MCF 10A (cell line): ENCODE data around the gene ADGRG6. TPM values are rescaled to one million over a fixed set of nuclear protein-coding genes. Genes with fewer than 3 reads are reported as not detected.

Experiments
- BruUV-seq: library from RNA; stranded (reverse); fragments of 400-500 nt; replicated peaks from 2 replicates; lab custom pipeline; 2021; lab: Mats Ljungman, UMichigan
- CTCF ChIA-PET: fragments of 300-600 bp; sonication (Branson Sonifier 250); formaldehyde crosslinking; extraction: SDS; loops from one replicate; lab custom pipeline; 2021; ENCODE audit warnings: antibody characterized with exemption, inconsistent platforms; lab: Yijun Ruan, JAX
- POLR2A ChIA-PET: fragments of 300-600, 350-650 bp; sonication (Branson Sonifier 250); formaldehyde crosslinking; extraction: SDS; loops from one replicate; lab custom pipeline; 2020; ENCODE audit warnings: antibody characterized with exemption, inconsistent platforms; lab: Yijun Ruan, JAX
- DNase-seq: peaks from one replicate; pipeline ENCODE4 v3.0.0-alpha.2; 2018; ENCODE audit not compliant: unreplicated experiment
- H3K27ac Mint-ChIP-seq: one replicate; pipeline ENCODE4 v1.8.0; 2022; ENCODE audit warnings: mild to moderate bottlenecking, low read depth, mixed read lengths; ENCODE audit not compliant: unreplicated experiment
- H3K27me3 Mint-ChIP-seq: one replicate; pipeline ENCODE4 v1.8.0; 2022; ENCODE audit warnings: mixed read lengths; ENCODE audit not compliant: insufficient read depth, unreplicated experiment
- H3K36me3 Mint-ChIP-seq: one replicate; pipeline ENCODE4 v1.8.0; 2022; ENCODE audit warnings: mild to moderate bottlenecking, moderate library complexity, mixed read lengths; ENCODE audit not compliant: insufficient read depth, unreplicated experiment
- H3K4me1 Mint-ChIP-seq: one replicate; pipeline ENCODE4 v1.8.0; 2022; ENCODE audit warnings: mixed read lengths; ENCODE audit not compliant: insufficient read depth, unreplicated experiment
- H3K4me3 Mint-ChIP-seq: one replicate; pipeline ENCODE4 v1.8.0; 2022; ENCODE audit warnings: mild to moderate bottlenecking, moderate library complexity, mixed read lengths; ENCODE audit not compliant: unreplicated experiment
- H3K9me3 Mint-ChIP-seq: one replicate; pipeline ENCODE4 v1.8.0; 2022; ENCODE audit warnings: mixed read lengths; ENCODE audit not compliant: unreplicated experiment
- intact Hi-C: fragments of 100-400 bp; cut with micrococcal nuclease; formaldehyde crosslinking; loops from 2 replicates; pipeline ENCODE4 v1.14.1; 2022
- total RNA-seq: library from RNA; stranded (reverse); gene quantifications from 2 replicates; pipeline ENCODE4 v1.2.3, GENCODE V29; 2022
- TF ChIP-seq, protein P1 (sequence below): fragments of 200-600 bp; IDR thresholded peaks from one replicate; pipeline ENCODE4 v1.8.0; 2022; ENCODE audit warnings: antibody characterized with exemption, mild to moderate bottlenecking; ENCODE audit not compliant: unreplicated experiment

The ADGRG6 gene
- total RNA-seq, 1 experiment from 2014 or later: 44.2 TPM

GRCh38 chr6:142258757-142259156 lies 43.0 kb upstream of the ADGRG6 start:
- CTCF ChIA-PET: no interaction called here
- TF ChIP-seq, protein P1, sequence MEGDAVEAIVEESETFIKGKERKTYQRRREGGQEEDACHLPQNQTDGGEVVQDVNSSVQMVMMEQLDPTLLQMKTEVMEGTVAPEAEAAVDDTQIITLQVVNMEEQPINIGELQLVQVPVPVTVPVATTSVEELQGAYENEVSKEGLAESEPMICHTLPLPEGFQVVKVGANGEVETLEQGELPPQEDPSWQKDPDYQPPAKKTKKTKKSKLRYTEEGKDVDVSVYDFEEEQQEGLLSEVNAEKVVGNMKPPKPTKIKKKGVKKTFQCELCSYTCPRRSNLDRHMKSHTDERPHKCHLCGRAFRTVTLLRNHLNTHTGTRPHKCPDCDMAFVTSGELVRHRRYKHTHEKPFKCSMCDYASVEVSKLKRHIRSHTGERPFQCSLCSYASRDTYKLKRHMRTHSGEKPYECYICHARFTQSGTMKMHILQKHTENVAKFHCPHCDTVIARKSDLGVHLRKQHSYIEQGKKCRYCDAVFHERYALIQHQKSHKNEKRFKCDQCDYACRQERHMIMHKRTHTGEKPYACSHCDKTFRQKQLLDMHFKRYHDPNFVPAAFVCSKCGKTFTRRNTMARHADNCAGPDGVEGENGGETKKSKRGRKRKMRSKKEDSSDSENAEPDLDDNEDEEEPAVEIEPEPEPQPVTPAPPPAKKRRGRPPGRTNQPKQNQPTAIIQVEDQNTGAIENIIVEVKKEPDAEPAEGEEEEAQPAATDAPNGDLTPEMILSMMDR: no peak
- Mint-ChIP-seq H3K27me3 (no peaks in the 10 kb centered on the region), H3K4me1 (no peaks in the 10 kb centered on the region), H3K27ac (no peak overlapping the region), H3K9me3 (no peaks in the 10 kb centered on the region), H3K36me3 (peaks cover 6% of the 10 kb centered on the region), H3K4me3 (no peak overlapping the region)
- no TSS peak for BruUV-seq
- POLR2A ChIA-PET: no interaction called here
- intact Hi-C loops: no loop called here
- DNase-seq: no peak

DNA sequence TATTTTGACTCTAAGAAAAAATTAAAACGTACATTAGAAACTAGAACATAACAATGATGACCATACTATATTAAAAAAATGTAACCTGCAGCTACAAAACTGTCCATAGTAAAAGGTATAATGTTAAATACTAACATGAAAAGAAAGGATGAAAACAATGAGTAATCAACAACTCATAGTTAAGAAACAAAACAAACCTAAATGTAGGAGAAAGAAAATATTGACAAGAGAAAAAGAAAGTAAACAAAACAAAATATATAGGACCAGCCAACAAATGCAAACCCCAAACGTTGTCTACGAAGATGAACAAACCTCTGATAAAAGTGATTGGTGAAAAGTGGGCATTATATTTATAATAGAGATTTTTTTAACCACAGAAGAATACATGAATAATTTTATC lies 41.1 kb upstream of the ADGRG6 start:
- CTCF ChIA-PET: interaction anchor here (1.1 kb wide), 1 partner anchor 12 kb away, joined by 3 read pairs; no protein-coding TSS in a partner anchor
- no peak for DNase-seq
- no peak overlapping the region for H3K27ac Mint-ChIP-seq
- no peaks in the 10 kb centered on the region for H3K4me1 Mint-ChIP-seq
- peaks cover 6% of the 10 kb centered on the region for H3K36me3 Mint-ChIP-seq
- intact Hi-C loops: no loop called here
- no peak overlapping the region for H3K4me3 Mint-ChIP-seq
- BruUV-seq: no TSS peak
- POLR2A ChIA-PET: interaction anchor here (1.3 kb wide), 1 partner anchor 41 kb away, joined by 6 read pairs; the partner anchor contains the start of gene ADGRG6
- H3K9me3 Mint-ChIP-seq: no peaks in the 10 kb centered on the region
- H3K27me3 Mint-ChIP-seq: no peaks in the 10 kb centered on the region
- TF ChIP-seq, protein P1: no peak

- no peaks in the 10 kb centered on the region for H3K36me3 Mint-ChIP-seq
Observed at GRCh38 chr6:142262231-142262630, 39.6 kb upstream of the ADGRG6 start.

DNA sequence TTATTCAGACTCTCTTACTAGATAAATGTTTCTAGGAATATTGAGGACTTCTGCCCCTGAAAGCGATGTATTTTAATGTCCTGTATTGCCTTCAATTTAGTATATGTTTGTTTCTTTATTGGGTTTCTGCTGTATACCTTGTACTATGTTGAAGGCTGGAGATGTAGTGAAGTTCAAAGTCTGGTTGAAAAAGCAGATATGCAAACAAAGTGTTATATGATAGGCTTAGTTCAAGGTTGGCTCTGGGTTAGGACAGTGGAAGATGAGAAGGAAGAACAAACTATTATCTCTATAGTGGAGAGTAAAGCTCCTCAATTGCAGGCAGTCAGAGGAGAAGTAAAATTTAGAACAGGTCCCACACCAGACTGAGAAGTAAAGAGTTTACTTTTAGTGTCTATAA lies 36.3 kb upstream of the ADGRG6 start:
- BruUV-seq: no TSS peak
- CTCF ChIA-PET: no interaction called here
- Mint-ChIP-seq H3K36me3 (no peaks in the 10 kb centered on the region), H3K27me3 (no peaks in the 10 kb centered on the region), H3K4me3 (no peak overlapping the region), H3K4me1 (no peaks in the 10 kb centered on the region), H3K9me3 (no peaks in the 10 kb centered on the region), H3K27ac (no peak overlapping the region)
- DNase-seq: no peak
- TF ChIP-seq, protein P1: no peak
- intact Hi-C loops: no loop called here
- POLR2A ChIA-PET: no interaction called here

More at GRCh38 chr6:142262231-142262630, 39.6 kb upstream of the ADGRG6 start:
- TF ChIP-seq, protein P1: no peak
- intact Hi-C loops: no loop called here
- Mint-ChIP-seq H3K9me3 (no peaks in the 10 kb centered on the region), H3K27me3 (no peaks in the 10 kb centered on the region), H3K4me3 (no peak overlapping the region), H3K27ac (no peak overlapping the region), H3K4me1 (no peaks in the 10 kb centered on the region)
- DNase-seq: no peak
- ChIA-PET CTCF (no interaction called here), POLR2A (no interaction called here)
- BruUV-seq: no TSS peak
